ENCODE measurements around the gene CAMSAP1.
A peak's percentile ranks its signal among the peaks of the same experiment; 100 is the strongest.
"Not testable (repeated sequence)": the region's sequence is repeated elsewhere in the genome, so short reads cannot be mapped to it uniquely, and the experiment has no call there.

CAMSAP1 gene

DNA sequence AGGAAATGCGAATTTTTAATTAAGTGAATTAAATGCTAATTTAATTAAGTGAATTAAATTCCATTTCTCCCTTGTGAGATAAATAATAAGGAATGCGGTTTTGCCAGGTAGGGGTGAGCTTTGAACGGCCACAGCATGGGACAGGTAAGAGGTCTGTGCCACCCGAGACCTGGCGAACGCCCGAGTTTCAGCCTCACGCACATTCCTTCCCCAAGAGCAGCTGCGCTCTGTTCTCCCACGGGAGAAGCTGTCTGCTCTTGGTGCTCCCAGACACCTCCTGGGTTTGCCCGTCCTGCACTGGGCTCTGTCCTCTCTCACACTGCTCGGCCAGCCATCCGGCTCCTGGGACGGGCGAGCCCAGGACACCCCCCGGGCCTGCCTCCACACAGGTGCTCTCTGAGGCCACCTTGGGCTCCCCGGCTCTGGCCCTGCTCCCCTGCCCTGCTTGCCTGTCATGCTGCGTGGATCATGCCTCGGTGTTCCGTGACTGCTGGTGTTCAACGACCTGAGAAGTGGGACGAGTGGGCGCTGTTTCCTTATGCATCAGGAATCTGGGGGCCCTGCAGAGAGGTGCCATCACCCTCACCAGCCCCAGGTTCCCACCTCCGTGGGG lies 13.7 kb upstream of the CAMSAP1 start:
- no peak for DNase-seq (ENCODE audit: low read depth)

DNA sequence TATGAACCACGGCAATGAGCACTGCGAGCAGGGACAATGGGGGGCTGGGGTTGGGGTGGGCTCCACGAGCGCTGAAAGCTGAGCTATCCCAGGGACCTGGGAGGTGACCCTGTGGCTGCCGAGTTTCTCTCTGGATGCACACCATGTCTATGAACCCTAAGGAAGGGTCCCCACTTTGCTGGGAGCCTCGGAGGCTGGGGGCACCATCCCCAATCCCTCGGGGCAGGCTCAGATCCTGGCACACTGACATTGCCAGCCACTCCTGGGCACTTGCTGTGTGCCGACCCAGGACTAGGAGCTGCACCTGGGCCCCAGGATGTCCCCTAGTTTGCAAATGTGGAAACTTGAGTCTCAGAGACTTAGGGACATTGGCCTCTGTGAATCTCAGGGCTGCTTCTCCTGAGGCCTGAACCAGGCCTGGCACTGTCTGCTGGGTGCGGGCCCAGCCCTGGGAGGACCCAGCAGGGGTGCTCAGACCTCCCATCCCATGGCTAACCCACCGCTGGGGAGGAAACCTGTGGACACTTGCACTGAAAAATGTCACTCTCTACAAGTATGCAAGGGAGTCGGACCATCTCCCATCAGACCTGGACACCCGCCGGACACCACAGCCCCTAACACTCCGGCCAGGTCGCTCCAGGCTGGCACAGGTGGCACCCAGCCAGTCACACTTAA lies 13.0 kb upstream of the CAMSAP1 start:
- DNase-seq (ENCODE audit: low read depth) = no peak

GRCh38 chr9:135919318-135919890 lies 12.1 kb upstream of the CAMSAP1 start:
- DNase-seq (ENCODE audit: low read depth) = no peak

- DNase-seq (ENCODE audit: low read depth) = not testable (repeated sequence)
These were observed 8.9 kb upstream of the CAMSAP1 start for GRCh38 chr9:135916227-135916626.

DNA sequence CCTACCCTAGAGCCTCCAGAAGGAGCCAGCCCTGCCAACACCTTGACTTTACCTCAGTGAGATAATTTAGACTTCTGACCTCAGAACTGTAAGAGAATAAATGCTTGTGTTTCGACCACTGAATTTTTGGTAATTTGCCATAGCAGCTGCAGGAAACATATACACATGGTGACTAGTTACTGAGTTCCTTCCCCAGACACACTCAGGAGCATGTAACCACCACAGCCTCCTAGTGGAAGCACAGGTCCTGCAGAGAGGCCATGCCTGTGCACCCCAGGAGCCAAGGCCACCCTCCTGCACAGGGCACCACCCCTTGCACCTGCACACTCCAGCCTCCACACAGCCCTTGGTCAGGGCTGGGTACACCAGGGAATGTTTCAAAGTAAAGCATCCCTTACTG lies 7.6 kb upstream of the CAMSAP1 start:
- no peak for DNase-seq (ENCODE audit: low read depth)

DNA sequence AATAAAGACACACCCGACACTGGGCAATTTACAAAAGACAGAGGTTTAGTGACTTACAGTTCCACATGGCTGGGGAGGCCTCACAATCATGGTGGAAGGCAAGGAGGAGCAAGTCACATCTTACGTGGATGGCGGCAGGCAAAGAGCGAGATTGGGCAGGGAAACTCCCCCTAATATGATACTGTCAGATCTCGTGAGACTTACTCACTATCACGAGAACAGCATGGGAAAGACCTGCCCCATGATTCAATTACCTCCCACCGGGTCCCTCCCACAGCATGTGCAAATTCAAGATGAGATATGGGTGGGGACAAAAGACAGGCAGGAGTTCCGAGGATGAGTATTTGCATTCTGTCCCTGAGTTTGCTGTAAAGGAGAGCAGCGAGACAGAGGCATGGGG lies 3.9 kb upstream of the CAMSAP1 start:
- not testable (repeated sequence) for DNase-seq (ENCODE audit: low read depth)

DNA sequence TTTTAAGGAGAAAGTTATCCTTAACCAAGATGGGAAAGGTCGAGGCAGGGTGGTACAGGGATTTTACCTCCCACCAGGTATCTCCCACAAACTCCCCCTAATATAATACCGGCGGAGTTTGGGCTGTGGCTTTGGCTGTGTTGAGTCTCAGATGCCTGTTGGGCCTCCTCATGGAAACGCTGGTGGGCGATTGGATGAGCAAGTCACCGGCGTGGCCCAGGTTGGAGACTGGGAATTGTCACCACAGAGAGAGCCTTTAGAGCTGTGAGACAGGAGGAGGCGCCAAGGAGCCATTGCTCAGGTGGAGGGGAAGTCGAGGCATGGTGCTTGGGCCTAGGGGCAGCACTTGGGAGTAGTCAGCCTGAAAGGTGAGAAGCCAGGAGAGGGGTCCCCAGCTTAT lies 3.4 kb upstream of the CAMSAP1 start:
- no peak for DNase-seq (ENCODE audit: low read depth)

DNA sequence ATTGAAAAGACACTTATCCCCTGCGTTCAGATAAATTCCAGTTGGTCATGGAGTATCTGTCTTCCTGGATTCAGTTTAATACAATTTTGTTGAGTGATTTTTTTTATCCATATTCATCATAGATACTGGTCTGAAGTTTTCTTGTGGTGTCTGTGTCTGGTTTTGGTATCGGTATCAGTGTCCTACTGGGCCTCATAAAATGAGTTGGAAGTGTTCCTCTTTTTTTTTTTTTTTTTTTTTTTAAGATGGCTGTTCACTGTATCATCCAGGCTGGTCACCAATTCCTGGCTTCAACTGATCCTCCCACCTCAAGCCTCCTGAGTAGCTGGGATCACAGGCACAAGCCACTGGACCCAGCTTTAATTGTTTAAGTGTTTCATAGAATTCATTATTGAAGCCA lies 2.9 kb upstream of the CAMSAP1 start:
- DNase-seq (ENCODE audit: low read depth) = no peak

DNA sequence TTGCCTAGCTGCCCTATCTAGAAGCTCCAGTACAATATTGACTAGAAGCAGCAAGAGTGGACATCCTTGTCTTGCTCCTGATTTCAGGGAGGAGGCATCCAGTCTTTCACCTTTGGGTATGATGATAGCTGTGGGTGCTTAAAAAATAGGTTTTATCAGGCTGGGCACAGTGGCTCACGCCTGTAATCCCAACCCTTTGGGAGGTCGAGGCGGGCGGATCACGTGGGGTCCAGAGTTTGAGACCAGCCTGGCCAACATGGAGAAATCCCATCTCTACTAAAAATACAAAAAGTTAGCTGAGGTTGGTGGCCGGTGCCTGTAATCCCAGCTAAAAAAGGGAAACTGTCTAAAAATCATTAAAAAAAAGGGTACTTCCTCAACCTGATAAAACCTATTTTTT lies 2.0 kb upstream of the CAMSAP1 start:
- no peak for DNase-seq (ENCODE audit: low read depth)

GRCh38 chr9:135908754-135909204 lies 1.4 kb upstream of the CAMSAP1 start:
- DNase-seq (ENCODE audit: low read depth) = no peak

DNA sequence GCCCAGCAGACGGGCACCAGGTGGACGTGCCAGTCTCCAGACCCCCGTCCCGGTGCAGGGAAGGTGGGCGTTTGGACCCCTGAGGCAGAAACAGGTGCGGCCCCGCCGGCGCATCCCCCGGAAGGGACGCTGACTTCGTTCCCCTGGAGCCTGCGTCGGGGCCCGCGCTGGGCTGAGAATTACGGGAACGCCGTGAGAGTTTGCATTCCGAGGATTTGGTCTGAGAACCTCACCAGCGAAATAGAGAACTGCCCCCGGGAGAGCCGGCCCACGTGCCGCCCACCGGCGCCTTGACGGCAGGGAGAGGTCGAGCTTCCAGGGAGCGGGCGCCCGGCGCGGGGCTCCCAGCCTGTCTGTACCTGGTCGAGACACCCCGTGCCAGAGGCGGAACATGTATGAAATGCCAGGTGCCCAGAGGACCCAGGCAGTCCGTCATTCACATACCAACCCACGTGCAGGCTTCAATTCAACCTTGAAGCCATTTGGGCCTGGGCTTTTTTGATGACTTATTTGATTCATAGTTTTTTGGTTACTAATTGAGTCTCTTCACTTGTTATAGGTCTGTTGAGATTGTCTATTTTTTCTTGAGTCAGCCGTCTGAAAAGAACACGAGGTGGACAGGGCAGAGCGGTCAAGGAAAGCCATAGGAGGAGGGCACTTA lies 877 bp upstream of the CAMSAP1 start:
- no peak for DNase-seq (ENCODE audit: low read depth)

DNA sequence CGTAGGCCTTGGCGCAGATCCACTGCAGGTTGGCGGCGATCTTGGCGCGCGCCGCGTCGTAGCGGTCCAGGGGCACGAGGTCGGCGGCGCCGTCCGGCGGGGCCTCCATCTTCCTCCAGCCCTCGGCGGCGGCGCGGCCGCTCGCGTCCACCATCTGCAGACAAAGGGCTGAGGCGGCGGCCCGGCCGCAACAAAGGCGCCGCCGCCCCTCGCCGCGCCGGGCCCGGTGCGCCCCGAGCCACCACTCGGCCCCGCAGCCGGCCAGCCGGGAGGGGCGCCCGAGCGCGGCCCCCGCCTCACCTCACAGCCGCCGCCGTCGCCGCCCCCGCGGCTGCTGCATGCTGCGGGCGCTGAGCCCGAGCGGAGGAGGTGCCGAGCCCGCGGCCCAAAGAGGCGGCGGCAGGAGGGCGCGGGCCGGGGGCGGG lies 328 bp downstream of the CAMSAP1 start:
- no peak for DNase-seq (ENCODE audit: low read depth)

- DNase-seq (ENCODE audit: low read depth) = no peak
These were observed 898 bp downstream of the CAMSAP1 start for GRCh38 chr9:135906291-135907005.

DNA sequence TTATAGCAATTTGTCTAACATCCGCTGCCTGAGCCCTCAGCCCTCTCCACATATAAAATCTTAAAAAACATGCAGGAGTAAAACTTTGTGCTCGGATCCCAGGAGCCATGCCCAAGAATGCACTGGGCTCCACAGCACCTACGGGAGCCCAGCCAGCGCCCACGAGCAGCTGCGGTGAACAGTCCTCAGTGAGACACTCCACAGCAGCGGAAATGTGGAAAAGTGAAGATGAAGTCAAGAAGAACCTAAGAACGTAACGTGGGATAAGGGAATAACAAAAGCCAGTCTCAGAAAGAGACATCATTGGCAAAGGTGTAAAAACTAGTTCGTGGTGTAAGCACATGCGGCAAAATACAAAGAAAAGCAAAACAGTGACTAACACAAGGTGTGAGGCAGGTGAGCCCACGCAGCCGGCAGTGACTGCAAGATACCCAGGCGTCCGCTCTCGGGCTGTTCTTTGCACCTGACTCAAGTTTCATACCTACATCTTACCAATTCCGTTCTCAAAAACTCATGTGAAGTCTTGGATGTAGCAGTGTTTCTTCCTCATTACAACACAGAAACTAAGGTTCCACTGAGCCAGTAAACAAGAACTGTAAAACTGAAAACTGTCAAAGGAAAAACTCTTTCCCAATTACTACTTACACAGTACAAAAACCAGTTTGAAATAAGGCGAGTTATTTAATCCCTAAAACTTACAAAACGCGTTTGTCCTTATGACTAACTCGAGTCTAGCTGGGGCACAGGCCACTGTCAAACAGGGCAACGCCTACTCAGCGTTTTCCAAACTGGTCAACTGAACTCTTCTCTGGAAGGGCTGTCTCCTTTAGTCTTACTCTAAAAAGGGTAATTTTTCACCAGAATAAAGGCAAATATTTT lies 1.7 kb downstream of the CAMSAP1 start:
- DNase-seq (ENCODE audit: low read depth) = peak; percentile 41

DNA sequence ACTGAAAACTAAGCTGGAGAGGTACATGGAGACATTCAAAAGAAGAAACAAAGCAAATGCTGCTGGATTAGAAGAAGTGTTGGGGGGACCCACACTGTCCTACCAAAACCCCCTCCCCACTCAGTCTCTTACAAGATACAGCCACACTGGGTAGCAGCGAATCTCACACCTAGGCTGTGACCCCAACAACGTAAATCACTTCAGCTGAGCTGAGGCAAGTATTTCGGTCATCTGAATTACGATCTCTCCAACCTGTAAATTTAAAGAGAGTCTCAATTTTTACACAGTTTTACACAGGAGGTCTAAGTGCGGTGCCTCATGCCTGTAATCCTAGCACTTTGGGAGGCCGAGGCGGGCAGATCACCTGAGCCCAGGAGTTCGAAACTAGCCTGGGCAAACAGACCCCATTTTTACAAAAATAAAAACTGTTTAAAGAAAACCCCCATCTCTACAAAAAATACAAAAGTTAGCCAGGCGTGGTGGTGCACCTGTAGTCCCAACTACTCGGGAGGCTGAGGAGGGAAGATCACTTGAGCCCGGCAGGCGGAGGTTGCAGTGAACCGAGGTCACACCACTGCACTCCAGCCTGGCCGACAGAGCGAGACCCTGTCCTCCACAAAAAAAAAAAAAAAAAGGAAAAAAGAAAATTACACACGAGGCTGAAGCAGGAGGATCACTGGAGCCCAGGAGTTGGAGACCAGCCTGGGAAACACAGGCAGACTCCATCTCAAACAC lies 3.4 kb downstream of the CAMSAP1 start:
- no peak for DNase-seq (ENCODE audit: low read depth)

DNA sequence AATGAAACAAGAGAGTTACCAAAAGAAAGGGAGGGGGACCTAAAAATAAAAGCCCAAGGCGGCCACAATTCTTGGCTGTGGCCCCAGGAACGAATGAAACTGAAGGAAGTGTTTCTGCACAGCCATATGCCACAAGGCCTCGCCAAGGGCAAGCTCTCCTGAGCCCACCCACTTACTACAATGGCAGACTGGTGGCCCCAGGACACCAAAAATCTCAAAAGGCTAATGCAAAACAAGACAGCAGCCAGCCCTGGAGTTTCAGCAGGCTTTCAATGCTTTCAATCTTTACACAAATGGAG lies 4.0 kb downstream of the CAMSAP1 start:
- DNase-seq (ENCODE audit: low read depth) = no peak

- no peak for DNase-seq (ENCODE audit: low read depth)
These were observed 4.5 kb downstream of the CAMSAP1 start for GRCh38 chr9:135902655-135903357.

DNA sequence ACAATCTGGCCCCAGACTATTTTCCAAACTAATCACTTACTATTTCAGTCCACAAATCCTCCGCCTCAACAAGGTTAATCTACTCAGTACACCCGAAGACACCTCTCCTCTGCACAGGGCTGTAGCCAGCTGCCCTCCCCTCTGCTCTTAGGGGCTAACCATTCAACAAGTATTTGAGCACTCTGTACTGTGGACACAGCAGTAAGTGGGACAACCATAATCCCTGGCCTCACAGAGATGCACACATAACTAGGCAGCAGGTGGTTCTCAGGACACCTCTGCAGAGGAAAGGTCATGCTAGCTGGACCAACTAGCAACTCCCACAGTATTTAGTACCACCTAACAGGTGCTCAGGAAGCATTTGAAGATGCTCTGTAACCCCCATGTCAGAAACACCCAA lies 5.5 kb downstream of the CAMSAP1 start:
- DNase-seq (ENCODE audit: low read depth) = no peak

DNA sequence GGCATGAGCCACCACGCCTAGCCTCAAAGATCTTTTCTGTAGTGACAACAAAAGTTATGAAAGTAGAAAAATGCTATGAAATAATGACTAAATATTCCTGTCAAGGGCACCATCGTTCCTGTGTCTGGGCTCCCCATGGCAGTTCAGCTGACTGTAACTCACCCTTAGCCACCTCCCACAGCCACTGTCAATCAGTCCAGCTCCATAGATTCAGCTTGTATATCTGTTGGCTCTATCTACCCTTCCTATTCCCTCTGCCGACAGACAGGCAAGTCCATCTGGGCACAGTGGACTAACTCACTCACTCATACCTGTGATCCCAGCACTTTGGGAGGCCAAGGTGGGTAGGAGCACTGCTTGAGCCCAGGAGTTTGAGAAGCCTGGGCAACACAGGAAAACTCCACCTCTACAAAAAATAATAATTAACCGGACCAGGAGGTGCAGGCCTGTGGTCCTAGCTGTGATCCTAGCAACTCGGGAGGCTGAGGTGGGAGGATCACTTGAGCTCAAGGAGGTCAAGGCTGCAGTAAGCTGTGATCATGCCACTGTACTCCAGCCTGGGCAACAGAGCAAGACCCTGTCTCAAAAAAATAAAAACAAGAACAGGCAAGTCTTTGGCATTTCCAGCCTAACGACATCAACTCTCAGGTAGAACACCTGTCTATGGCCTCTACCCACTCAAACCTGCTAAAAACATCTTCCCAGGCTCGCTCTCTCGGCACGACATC lies 6.2 kb downstream of the CAMSAP1 start:
- DNase-seq (ENCODE audit: low read depth) = no peak

Measured in stimulated activated CD8-positive, alpha-beta memory T cell treated with anti-CD3 and anti-CD28 coated beads, Interleukin-4, amount 100 ng/mL, for 24 hours (primary cell).